Measurements from ENCODE around the gene KPTN.
A peak's percentile ranks its signal among the peaks of the same experiment; 100 is the strongest.
"Not testable (repeated sequence)": the region's sequence is repeated elsewhere in the genome, so short reads cannot be mapped to it uniquely, and the experiment has no call there.

KPTN gene

DNA sequence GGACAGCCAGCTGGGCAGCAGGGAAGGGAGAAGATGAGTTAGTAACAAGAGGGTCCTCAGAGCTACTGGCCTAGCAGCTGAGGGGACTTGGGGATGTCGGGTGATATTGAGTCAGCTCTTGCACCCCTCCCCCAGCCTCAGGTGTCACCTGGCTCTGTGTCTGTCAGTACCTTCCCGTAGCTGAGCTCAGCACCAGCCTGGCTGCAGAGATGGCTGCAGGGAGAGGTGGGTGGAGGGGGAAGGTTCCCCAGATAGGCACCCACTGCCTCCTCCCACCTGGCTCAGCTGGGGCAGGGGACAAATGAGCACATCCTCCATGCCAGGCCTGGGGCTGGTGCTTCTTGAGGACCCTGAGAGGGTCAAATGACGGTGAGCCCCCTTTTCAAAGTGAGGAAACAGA lies 6.8 kb upstream of the KPTN start:
- no peak for DNase-seq

DNA sequence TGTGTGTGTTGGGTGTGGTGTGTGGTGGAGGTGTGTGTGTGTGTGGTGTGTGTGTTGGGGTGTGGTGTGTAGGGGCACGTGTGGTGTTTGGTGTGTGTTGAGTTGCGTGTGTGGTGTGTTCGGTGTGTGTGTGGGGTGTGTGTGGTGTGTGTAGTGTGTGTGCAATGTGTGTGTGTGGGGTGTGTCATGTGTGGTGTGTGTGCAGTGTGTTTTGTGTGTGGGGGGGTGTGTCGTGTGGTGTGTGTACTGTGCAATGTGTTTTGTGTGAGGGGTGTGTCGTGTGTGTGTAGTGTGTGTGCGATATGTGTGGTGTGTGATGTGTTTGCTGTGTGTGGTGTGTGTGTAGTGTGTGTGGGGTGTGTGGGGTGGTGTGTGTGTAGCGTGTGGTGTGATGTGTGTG lies 6.0 kb upstream of the KPTN start:
- no peak for DNase-seq

DNA sequence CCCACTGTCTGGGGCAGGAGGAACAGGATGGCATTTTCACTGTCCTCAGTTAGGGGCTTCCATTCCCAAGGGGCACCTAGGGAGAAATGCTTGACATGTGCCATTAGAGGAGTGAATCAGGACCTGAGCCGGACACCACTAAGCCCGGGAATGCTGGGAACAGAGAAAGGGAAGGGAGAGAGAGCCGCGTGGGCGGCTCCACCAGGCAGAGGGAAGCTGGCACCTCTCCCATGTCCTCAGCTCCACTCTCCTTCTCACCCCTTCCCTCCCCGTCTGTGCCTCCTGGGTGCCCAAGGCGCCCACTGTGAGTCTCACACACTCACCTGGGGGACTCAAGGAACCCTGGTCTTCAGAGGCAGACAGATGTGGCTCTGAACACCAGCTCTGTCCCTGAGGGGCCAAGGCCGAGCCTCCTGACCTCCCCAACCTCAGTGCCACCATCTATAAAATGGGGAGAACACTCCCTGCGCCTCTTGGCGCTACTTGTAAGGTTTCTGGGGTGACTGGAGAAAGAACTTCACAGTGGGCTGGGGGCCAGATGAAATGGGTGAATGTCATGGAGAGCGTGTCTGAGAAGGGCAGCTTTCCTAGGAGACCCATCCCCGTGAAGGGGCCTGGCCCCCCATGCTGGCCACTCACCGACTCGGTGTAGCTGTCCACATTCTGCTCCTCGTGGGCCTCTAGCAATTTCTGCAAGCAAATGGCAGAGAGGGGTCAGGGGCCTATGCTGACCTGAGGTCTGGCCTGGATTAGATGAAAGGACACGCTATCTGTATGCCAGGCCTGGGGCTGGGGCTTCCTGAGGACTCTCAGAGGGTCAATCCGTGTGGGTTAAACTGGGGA lies 5.3 kb upstream of the KPTN start:
- DNase-seq = no peak

DNA sequence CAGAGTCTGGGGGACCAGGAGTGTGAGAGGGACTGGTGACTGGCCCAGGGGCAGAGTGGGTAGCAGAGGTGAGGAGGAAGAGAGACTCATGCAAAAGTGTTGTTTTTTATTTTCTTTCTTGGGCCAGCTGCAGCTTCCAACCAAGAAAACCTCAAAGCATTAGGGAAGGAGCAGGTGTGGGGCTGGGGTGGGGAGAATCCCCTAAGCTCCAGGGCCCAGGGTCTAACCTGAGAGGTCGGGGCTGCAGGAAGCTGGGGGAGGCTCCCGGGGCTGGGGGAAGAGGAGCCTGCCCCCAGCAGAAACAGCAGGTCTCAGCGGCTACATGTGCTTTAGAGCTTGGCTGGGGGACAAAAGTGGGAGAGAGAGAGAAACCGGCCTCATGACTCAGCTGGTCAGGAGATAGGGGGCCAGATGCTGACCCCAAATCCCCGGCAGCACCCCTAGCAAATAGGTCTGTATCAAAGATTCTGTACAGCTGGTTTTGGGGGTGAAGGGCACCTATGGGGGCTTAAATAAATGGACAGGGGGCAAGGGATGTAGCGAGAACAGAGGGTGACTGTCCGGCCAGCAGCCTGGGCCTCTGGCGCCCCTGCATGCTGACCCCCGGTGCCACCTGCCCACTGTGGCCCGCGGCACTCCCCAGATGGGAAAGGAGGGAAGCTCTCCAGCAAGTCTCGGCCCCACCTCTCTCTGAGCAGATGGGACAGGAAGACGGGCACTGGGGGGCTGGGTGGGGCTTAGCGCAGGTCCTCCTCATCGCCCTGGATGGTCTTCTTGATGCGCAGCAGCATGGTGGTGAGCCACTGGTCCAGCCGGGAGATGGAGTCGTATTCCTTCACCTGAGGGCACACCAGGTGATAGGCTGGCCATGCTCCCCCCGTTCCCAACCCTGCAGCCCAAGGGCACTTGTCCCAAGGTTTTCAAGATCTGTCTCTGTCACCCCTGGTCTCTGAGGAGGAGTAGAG lies 3.8 kb upstream of the KPTN start:
- no peak for DNase-seq

DNA sequence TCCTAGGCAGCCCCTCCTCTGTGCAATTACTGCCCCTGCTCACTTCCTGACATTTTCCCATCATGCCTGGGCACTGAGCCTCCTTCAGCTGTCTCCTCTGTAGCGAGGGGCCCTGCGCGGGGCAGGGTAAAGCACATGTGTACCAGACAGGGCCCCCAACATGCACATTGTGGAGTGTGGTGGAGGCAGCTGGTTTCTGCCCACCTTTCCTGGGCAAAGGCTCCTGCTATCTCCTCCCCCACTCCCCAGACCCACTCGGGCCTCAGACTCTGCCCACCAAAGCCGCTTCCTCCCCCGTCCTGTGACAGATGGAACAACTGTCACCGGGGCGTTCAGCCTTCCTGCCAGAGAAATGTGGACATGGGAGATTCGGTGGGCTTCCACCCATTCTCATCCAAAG lies 2.9 kb upstream of the KPTN start:
- no peak for DNase-seq

DNA sequence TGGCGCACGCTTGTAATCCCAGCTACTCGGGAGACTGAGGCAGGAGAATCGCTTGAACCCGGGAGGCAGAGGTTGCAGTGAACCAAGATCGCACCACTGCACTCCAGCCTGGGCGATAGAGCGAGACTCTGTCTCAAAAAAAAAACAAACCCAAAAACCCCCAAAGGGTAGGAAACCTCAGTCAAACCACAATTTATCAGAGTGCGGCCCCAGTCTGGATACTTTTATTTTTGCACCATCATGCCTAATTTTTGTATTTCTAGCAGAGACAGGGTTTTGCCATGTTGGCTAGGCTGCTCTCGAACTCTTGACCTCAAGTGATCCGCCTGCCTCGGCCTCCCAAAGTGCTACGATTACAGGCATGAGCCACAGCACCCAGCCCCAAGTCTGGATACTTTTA lies 2.2 kb upstream of the KPTN start:
- not testable (repeated sequence) for DNase-seq

DNA sequence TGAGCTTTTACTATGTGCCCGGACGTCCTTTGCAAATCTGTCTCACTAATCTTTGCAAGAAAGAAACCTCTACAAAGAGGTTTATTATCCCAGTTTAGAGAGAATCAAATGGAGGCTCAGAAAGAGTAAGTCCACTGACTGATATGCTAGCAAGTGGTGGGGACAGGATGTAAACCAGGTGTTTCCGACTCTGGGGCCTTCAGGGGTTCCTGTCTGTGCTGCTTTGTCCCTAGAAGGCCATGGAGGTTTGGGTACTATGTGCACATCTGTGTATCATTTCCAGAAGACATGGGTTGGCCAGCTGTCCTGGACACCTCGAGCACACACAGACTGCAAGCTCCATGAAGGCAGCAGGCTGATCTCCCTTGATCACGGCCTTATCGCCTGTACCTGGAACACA lies 1.2 kb upstream of the KPTN start:
- DNase-seq = no peak

DNA sequence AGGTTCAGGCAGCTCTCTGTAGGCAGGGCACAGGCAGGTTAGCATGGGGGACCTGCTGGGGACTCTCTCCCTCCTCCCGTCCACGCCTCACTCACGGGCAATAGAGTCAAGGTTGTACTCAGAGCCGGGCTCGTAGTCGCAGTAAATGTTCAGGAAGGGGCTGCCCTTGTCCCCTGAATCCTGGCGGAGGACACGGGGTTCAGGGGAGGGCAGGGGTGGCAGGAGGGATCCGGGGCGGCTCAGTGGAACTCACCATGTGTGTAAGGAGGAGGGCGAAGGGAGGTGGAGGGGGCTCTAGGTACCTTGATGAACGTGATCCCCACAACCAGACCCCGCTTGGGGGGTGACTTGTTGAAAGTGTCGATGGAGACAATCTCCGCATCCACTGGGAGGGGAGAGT lies 819 bp downstream of the KPTN start:
- DNase-seq = no peak

DNA sequence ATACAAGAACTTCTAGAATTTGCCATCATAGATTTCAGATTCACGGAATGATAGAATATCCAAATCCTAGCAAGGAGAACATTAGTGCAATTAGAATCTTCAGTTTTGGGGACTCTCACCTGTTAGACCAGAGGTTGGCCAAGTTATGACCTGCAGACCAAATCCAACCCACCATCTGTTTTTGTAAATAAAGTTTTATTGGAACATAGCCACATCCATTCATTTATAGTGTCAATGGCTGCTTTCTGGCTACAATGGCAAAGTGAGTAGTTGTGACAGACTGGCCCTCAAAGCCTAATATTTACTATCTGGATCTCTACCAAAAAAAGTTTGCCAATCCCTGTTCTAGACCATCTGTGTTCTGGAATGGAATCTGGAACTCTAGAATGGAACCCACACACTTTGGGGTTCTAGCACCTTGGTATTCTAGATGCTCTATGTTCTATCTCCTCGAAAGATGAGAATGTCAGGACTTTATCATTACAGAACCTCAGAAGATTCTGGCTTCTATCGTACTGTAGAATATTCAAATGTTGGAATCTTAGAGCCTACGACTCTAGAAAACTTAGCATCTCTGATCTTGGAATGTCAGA lies 2.5 kb downstream of the KPTN start:
- DNase-seq = no peak

DNA sequence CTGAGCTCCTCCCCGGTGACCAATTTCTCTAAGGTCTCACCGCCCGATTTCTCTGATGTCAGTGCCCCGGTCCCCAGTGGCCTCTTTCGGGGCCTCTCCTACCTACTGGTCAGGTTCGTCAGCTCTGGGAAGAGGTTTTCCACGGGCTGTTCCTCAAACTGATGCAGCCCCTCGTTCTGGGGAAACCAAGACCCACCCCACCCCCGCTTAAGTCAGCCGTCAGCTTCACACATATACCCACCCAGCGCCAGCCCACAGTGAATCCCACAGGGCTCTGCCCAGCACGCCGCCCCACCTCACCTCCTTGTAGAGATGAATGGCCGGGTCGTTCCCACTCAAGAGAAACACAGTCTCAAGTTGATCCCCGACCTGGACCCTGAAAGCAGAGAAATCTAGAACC lies 3.4 kb downstream of the KPTN start:
- DNase-seq = no peak

DNA sequence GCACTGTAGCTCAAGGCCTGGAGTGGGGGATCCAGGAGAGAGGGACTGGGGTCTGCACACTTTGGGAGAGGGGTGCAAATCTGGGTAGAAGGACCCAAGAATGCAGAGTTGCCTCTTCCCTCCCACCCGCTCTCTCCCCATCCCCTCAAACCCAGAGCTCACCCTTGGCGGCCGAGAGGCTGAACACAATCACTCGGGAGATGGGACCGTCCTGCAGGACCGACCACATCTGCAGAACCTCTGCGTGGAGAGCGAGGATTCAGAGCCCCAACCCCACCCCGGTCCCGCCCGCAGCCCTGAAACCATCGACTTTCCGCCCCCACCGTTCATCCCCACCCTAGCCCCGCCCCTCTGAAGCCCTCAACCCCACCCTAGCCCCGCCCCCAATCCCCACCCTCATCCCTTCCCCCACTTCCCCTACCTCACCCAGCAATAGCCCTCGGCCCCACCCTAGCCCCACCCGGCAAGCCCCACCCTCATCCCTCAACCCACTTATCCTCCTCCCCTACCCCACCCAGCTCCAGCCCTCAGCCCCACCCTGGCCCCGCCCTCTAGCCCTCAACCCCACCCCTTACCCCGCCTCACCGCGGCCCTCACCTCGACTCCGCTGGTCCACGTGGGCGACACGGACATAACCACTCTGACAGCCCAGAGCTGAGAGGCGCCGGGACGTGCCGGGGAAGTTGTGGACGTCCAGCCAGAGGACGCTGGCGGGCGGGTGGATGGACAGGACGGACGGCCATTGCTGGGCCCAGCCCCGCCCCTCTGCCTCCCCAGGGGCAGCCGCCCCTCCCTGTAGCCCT lies 4.1 kb downstream of the KPTN start:
- DNase-seq = no peak

DNA sequence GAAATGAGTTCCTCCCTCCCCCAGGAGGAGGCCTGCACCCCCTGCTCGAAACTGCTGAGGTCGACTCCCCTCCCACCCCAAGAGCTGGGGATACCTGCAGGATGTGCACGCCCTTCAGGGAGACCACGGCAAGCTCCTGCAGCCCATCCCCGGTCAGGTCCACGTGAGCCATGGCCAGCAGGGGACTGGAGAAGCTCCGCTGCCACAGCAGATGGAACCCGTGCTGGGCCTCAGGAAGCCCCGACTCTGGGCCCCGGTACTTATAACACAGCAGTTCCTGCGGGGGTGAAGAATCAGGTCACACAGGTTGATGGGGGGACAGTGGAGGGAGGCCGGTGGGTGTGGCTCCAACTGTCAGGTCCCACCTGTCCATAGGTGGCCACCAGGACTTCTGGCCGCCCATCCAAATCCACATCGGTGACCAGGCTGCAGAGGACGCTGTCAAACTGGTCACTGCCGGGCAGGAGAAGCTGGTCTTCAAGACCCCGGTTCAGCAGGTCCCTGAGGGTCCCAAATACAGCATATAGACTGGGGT lies 7.5 kb downstream of the KPTN start:
- DNase-seq = no peak

DNA sequence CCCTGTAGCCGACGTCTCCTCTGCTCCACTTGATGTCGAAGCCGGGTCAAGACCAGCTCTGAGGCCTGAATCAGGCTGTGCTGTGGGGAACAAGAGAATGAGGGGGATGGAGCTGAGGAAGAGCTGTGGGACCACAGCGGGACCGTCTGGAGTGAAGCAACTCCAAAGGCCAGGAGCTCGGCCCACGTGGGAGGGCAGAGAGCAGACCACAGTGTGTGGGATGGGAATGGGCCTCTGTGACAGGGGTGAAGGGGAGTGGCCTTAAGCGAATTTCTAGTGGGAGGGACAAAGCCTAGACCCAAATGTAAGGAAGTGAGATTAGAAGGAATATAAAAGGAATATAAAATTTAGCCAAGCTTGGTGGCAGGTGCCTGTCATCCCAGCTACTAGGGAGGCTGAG lies 8.6 kb downstream of the KPTN start:
- DNase-seq = no peak

DNA sequence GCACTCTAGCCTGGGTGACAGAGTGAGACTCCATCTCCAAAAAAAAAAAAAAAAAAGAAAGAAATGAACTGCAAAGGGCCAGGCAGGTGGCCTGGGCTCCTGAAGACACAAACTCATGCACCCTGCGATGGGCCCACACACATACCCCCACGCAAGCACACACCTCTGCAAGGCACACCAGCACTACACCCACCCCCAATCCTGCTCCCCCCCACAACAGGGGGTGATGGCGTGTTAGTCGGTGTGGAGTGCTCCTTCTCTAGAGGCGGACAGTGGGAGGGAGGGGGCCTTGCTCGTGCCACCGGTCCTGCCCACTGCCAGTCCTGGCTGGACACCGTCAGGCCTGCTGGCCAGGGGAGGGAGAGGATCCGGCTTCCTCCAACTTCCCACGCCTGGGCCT lies 10.7 kb downstream of the KPTN start:
- DNase-seq = no peak

DNA sequence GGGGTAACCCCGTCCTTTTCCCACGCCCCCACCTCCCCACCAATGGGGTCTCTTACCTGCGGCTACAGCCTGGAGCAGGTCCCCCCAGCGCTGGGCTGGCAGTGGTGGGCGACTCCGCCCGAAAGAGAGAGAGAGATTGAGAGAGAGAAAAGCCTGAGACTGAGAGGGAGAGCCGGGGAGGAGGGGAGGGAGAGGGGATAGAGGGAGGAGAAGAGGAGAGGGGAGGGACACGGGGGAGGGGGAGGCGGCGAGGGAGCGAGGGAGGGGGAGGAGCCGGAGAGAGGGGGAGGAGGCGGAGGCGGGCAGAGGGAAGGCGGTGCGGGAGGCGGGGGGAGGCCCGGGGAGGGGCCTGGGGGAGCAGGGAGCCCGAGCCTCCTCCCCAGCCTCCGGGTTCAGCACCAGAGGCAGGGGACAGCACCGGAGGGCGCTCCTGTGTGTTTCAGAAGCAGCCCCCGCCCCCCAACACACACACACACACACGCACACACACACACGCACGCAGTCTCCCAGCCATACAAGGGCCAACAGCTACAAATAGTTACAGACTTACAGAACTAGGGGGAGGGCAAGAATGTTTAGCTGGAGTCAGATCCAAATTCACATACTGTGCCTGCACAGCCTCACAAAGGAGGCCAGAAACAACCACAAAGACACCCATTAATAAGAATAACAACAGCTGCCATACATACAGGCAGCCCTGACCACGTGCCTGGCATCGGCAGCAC lies 12.1 kb downstream of the KPTN start, which contains the start of gene SLC8A2:
Gene SLC8A2, minus strand, starts transcription at position 161 of the 725 bp plus-strand sequence. CDS start 5,490 bp downstream, outside the sequence.
- DNase-seq = peak; percentile 33

DNA sequence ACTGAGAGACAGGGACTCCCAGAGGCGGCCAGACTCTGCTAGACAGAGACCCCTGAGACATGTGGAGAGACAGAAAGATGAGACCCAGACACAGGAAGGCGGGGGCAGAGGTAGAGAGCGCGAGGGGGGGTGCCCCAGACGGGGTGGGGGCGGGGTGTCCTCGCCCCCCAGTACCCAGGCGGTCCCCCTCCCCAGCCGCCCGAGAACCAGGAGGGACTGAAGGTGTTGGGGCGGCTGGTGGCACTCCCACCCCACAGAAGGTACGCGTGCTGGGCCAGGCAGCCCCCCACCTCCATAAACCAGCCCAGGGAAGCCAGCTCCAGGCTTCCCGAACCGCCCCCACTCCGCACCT lies 12.7 kb downstream of the KPTN start:
- no peak for DNase-seq

DNA sequence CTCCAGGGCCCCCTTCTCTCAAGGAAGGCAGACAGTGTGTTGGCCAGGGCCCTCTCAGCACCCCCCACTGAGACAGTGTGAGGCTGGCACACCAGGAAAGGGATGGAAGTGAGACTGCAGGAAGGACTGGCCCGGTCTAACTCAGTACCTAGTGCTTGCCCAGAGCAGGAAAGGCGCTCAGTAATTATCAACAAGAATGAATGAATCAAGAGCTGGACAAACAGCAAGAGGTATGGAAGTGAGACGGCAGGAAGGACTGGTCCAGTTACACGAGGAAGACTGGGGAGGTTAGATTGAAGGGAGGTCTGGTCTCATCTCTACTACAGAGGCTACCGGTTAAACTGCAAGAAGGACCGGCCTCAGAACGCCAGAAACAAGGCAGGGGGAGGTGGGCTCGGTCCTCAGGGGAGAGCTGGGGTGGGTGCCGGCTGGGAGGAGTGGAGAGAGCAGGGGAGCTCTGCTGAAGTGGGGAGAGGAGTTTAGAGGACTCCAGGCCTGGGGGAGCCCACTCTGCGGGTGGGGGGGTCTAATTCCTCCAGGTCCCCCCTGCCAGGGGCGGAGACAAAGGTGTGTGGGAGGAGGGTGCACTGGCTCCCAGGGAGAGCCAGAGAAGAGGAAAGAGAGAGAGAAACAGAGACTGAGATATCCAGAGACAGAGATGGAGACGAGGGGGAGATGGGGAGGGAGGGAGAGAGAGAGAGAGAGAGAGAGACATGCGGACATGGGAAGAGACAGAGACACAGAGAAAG lies 13.4 kb downstream of the KPTN start:
- DNase-seq = no peak

DNA sequence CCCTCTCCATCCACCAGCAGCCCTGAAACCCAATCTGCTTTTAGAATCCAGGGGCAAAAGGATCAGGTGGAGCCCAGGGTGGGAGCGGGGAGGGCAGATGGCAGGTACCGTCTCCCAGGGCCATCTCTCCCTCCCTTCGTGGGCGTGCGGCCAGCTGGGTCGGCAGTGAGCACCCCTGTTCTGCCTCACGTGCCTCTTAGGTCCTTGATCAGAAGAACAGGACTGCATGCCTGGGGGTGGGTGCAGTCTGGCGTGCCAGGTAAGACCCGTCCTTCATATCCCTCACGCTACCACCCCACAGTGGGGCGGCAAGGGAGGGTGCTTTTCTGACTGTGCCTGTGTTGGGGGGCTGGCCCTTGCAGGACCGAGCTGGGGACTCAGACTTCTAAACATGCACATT lies 14.3 kb downstream of the KPTN start:
- DNase-seq = no peak

DNA sequence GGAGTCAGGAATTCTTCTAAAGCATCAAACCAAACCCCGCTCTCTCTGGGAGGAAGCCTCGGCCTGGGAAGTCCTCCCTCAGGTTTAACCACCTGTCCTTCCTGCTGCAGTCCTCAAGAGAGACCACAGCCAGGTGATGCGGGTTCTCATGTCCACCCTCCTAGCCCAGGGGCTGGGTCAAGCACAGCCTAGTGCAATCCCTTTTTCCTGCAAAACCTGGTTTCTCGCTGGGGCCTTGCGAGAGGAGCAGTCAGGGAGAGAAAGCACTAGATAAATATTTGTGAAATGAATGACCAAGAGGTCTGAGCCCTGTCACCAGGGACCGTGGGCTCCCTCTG lies 14.7 kb downstream of the KPTN start:
- no peak for DNase-seq

DNA sequence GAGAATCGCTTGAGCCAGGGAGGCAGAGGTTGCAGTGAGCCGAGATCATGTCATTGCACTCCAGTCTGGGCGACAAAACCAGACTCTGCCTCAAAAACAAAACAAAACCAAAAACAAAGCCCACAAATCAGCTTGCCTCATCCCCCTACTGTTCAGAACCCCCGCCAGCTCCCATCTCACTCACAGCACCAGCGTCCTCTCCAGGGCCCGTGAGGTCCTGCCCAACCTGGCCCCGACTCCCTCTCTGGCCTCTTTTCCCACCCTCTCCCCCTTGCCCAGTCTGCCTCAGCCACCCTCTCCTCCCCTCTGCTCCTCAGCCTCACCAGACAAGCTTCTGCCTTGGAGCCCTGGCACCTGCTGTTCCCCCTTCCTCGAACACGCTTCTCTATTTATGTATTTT lies 16.1 kb downstream of the KPTN start:
- DNase-seq = no peak

DNA sequence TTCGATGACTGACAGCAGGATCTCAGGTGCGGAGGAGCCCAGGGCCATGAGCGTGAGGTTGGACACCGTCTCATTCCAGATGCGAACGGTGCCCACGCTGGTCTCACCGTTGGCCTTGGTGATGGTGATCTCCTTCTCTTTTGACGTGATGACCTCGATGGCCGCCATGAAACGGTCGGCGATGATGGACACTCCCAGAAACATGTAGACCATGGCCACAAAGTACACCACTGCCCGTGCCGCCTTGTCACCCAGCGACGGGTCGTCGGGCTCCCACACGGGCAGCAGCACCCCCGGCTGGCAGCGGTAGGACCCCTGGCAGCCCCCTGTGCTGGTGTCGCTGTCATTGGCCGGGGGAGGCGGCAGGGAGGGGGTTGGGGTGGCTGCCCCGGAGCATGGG lies 18.1 kb downstream of the KPTN start:
- no peak for DNase-seq
